Endothelial cell of hepatic sinusoid (primary cell): ENCODE results near the gene TMEM242.
"Not testable (repeated sequence)": the region's sequence is repeated elsewhere in the genome, so short reads cannot be mapped to it uniquely, and the experiment has no call there.

Experiments used
- in situ Hi-C: cut with HindIII; loops from 2 replicates; pipeline ENCODE4 v1.10.0; 2017; ENCODE audit warnings: low sequenced_read_pairs

TMEM242 gene

DNA sequence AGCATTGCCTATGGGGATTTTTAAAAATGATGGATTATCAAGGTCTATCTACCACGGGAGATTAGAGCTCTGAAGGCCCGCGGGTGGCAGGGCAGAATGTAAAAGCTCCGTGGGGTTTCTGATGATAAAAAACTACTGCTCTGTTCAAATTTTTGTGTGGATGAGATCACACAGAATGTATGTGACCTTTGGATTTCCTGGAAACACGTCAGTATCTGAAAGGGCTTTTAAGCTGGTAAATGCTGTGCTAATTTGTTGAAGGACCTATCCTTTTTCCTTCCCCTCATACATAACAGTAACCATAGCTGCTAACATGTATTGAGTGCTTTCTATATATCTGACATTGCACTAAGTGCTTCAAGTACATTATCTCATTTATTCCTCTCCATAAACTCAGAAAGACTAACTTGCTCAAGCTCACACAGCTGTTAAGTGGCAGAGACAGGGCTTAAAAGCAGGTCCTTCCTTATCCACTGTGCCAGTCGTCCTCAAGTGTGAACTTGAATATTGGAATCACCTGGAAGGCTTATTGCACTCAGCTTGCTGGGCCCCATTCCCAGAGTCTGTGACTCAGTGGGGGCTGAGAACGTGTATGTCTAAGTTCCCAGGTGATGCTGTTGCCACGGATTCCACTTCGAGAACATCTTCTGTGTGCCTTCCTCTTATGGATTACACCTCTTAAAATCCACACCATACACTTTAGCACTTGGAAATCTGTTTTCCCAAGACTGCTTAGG is 1.9 kb upstream of the TMEM242 start:
- in situ Hi-C loops: no loop called here

DNA sequence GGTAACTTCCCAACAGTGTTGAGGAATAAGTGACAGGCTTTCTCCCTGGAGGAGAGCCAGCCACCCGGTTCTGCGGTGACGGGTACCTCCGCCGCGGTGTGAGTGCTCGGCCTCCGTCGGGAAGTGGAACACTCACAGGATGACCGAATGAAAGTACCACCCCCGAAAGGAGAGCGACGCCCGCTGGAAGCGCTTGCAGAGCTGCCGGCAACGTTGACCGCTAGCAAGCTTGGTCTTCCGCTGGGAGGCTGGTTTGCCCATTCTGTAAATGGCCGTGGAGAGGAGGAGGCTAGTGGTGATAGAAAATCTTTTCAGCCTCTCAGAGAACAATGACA is 614 bp upstream of the TMEM242 start:
- in situ Hi-C loops: no loop called here

DNA sequence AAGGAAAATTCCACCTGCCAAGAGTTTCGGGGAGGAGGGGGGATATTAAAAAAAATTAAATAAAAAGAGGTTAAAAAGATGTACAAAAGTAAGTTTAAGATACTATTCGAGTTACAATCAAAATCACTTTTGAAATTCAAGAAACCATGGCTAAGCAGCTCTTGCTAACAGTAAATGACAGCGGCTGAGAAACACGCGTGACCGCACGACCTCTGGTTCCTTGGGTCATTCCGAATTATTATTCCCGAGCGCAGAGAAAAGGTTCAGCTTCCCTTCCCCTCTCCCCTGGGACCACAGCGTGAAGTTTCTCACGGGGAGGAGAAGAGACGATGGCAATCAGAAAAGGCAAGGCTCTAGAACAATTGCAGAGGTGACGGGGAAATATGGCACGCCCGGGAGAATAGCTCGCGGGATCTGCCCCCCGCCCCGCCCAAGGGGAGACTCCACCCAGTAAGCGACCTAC is 496 bp downstream of the TMEM242 start:
- in situ Hi-C loops: no loop called here

DNA sequence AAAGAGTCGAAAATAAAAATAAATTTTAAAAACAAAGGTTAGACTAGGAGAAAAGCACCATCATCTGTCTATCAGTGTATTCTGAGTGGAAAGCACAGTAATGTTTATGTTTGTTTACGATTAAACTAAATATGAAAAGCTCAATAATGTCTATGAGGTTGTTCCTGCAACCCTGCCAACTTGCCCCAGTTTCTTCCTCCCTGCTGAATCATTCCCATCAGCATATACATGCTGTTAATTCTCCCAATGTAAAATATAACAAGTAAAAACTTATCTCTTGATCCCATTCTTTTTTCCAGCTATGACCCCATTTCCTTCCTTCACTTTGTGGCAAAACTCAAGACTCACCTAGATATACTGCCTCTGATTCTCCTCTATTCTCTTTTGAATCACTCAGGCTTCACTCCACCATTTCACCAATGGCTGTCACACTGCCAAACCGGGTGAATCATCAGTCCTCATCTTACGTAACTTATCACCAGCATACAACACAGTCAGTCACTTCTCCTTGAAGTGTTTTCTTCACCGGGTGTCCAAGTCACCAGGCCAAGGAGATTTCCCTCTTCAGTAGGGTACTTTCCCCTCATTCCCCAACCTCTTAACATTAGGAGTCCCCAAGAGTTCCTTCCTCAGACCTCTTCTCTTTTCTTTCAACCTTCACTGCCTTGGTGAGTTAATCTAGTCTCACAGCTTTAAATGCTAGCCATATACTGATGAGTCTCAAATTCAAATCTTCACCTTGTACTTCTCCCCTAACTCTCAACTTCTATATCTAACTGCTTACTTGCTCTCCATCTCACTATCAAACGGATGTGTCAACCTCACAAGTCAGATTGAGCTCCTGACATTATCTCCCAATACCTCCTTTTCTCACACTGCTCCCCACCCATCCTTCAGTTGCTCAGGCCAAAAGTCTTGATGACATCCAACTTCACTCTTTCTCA is 6.2 kb downstream of the TMEM242 start:
- in situ Hi-C loops: no loop called here

DNA sequence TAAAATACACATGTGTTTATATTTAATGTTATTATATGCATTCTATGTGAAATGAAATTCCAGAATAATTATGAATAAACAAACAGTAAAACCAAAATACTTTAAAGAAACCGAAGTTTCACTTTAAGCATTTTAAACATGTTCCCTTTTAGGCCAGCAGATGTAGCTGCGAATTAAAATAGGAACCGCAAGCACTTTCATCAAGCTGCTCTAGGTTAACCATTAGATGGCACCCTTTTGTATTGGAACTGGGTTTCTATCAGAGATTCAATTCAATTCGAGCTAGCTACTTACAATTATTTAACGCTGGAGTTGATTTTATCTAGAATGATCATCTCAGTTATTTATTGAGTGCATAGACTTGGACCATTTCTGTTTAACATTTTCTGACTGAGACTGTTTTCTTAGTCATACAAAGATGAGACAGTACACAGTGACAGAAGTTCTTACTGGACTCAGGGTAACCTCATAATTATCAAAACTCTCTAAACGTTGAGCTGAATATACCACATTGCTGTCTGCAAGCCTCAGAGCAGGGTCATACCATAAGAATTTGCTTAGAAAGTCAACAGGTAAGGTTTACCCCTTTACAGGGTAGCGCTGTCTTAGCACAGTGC is 8.5 kb downstream of the TMEM242 start:
- in situ Hi-C loops: no loop called here

DNA sequence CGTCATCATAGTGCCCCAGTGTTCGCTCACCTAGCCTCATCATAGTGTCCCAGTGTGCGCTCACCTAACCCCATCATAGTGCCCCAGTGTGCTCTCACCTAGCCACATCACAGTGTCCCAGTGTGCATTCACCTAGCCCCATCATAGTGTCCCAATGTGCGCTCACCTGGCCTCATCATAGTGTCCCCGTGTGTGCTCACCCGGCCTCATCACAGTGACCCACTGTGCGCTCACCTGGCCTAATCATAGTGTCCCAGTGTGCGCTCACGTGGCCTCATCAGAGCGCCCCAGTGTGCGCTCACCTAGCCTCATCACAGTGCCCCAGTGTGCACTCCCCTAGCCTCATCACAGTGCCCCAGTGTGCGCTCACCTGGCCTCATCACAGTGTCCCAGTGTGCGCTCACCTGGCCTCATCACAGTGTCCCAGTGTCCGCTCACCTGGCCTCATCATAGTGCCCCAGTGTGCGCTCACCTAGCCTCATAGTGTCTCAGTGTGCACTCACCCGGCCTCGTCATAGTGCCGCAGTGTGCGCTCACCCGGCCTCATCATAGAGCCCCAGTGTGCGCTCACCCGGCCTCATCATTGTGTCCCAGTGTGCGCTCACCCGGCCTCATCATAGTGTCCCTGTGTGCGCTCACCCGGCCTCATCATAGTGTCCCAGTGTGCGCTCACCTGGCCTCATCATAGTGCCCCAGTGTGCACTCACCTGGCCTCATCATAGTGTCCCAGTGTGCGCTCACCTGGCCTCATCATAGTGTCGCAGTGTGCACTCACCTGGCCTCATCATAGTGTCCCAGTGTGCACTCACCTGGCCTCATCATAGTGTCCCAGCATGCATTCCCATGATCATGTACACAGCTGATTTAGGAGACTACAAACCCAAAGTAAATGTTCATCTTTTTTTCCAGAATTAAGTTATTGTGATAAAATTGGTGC is 9.5 kb downstream of the TMEM242 start:
- in situ Hi-C loops: no loop called here

DNA sequence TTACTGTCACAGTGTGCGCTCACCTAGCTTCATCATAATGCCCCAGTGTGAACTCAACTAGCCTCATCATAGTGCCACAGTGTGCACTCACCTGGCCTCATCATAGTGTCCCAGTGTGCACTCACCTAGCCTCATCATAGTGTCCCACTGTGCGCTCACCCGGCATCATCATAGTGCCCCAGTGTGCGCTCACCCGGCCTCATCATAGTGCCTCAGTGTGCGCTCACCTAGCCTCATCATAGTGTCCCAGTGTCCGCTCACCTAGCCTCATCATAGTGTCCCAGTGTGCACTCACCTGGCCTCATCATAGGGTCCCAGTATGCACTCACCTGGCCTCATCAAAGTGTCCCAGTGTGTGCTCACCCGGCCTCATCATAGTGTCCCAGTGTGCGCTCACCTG is 10.6 kb downstream of the TMEM242 start:
- in situ Hi-C loops: no loop called here

DNA sequence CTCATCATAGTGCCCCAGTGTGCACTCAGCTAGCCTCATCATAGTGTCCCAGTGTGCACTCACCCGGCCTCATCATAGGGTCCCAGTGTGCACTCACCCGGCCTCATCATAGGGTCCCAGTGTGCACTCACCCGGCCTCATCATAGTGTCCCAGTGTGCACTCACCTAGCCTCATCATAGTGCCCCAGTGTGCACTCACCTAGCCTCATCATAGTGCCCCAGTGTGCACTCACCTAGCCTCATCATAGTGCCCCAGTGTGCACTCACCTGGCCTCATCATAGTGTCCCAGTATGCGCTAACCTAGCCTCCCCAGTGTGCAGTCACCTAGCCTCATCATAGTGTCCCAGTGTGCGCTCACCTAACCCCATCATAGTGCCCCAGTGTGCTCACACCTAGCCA is 12.6 kb downstream of the TMEM242 start:
- in situ Hi-C loops: not testable (repeated sequence)

DNA sequence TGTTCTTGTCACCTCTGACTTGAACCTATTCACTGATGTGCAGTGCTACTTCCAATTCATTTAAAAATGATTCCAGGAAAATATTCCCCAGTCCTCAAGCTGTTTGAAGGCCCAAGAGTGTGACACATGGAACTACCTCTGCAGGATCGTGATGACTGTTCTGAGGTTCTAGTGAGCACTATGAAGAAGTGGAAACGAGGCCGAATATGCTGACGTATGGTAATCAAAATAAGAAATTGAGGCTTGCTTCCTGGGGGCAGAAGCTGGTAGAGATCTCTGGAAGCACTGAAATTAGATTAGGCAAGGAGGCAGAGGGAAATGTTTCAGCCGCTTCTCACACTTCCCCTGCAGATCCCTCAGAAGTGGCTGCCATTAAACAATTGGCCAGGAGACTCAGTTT is 15.7 kb downstream of the TMEM242 start:
- in situ Hi-C loops: no loop called here

DNA sequence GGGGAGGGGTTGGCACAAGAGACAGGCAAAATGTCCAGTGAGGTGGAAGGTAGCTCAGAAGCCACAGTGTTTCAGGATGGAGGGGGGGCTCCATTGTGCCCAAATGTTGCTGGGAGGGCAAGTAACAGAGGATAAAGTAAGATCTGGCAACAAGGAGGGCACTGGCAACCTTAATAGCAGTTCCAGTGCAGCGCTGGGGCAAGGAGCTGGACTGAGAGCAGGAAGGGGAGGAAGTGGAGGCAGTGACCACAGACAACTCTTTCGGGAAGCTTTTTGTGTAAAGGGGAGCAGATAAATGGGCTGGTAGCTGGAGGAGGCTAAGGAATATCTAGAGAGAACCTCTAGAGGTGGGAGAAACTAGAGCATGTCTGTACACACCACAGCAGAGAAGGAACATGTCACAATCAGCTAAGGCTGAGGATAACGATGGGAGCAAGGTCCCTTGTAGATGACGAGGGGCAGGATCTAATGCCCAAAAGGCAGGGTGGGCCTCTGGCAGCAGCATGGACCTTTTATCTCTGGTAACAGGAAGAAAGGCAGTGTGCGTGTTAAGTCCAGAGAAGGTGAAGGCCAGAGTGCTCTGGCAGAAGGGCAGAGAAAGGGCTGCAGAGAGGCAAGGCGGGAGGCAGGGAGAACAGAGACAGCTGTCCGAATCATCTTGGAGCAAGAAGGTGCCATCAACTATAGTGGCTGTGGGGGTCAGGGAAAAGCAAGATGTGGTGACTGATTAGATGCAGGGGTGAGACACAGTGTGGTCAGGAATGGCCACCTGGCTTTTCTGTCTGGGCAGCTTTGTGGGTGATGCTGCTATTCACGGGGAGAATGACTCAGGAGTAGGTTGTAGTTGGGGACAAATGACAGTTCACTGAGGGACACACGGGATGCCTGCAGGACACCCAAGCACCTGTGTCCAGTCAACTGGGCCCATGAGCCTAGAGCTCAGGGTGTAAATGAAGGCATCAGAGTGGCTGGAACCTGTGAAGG is 17.4 kb downstream of the TMEM242 start:
- in situ Hi-C loops: no loop called here

DNA sequence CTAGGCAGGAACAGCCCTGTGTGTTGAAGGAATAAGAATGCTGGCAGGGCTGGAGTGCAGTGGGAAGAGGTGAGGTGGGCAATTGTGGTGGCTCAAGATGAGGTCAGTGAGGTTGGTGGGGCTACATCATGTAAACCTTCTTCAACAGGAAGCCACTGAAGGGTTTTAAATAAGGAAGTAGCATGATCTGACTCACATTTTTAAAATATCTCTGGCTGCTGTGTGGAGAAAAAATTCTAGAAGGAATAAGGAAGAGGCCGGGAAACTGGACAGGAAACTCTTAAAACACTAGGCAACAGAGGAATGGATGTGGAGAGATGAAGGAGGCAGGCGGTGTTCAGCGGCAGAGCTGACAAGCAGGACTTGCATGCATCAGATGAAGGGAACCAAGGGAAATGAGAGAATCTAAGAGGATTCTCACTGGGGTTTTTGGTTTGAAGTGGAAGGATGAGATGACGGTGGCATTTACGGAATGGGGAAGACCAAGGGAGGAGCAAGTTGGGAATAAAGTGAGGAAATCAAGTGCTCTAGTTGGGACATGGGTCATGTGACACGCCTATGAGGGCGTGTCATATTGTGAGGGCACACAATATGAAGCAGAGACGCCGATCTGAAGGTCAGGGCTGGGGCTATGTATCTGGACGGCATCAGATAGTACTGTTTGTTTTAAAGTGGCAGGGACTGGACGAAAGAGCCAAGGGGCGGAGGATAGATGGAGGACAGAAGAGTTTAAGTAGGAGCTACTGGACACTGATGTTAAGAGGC is 18.2 kb downstream of the TMEM242 start:
- in situ Hi-C loops: no loop called here

DNA sequence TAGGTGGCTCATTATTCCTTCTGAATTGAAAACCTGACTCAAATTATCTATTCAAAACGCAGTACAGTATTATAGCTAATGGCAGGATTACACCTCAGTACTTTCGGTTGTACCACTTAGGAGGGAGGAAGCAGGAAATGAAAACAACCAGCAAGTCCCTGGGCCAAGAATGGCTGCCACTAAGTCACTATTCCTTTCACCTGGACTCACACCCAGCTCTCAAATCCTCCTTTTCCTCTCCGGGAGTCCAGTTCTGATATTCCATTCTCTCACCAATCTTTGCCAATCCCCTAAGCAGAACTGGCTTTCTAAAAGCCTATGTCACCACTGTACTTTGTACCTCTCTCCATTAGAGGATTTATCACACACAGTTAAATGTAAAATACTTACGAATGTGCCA is 20.6 kb downstream of the TMEM242 start:
- in situ Hi-C loops: no loop called here

DNA sequence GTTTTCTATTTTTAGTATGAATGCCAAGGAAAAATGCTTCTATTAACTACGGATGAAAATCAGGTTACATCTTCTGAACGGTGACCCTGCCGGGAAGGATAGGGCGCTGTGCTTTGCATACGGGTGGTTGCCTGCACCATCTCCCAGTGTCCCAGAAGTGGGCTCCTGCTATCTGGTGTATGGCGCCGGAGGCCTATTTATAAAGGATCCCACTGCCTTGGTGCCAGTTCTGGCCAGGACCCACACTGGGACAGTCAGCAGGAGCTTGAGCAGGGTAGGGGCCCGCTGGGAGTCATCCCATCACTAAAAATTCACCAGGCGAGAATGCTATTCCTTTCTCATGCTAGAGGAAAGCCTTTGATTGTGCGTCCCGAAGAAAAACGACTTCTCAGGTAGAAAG is 22.9 kb downstream of the TMEM242 start:
- in situ Hi-C loops: no loop called here

DNA sequence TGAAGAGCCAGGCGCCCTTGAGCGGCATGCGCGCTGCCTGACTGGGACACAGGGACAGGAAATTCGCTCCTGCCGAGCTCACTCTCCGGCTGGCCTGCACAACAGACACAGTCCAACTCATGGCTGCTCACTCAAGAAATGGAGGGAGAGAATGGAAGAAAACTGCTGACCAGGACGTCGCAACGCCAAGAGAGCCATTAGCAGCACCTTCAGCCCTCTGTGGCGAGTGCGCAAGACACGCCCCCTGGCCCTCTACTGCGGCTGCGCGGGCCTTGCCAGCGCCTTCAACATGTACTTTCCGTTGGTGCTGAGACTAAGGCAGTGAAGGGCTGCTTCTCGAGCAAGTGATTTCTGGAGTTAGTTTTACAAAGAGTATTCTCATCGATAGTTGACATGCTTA is 23.3 kb downstream of the TMEM242 start:
- in situ Hi-C loops: no loop called here

DNA sequence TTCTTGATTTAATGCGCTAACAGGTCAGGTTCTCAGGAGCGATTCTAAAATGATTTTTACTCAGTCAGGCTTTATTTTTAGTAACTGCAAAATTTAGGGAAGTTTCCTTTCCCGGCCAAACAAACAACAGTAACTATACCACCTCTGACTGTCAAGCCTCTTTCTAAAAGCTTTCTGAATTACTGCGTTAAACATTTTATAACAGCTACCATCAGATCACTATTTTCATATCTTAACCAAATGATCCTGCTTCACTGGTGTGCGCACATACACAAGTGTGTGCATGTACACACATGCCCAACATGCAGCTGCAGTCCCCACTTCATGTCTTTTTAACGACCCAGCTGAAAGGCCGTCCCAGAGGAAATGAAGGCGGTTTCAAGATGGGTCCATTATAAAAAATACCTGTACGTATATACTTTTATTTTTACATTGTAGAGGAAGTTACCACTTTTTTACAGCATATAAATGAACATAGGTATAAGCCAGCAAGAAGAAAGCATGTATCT is 25.0 kb downstream of the TMEM242 start:
- in situ Hi-C loops: no loop called here

DNA sequence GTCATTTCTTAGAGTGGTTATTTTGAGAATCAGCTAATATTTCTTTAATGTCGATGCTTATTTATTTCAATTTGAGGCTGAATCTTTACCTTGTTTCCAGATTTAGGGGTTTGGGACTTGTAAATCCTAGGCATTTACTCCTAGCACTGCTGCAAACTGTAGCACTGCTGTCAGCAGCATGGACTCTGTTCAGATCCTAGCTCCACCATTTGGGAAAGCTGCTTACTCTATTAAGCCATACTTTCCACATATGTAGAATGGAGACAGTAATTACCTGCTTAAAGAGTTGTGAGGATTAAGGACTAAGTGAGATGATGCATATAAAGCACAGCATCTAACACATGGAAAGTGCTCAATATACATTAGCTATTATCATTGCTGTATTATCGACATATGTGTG is 28.7 kb downstream of the TMEM242 start:
- in situ Hi-C loops: no loop called here

DNA sequence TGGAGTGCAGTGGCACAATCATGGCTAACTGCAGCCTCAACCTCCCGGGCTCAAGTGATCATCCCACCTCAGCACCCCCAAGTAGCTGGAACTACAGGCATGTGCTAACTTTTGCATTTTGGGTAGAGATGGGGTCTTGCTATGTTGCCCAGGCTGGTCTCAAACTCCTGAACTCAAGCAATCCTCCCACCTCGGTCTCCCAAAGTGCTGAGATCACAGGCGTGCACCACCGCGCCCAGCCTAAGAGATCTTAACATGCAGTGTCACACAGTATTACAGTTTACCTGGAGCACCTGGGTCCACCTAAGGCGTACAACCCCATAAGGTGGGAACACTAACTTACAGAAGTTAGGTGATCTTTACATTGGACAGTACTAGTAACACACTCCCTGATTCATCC is 29.5 kb downstream of the TMEM242 start:
- in situ Hi-C loops: no loop called here

DNA sequence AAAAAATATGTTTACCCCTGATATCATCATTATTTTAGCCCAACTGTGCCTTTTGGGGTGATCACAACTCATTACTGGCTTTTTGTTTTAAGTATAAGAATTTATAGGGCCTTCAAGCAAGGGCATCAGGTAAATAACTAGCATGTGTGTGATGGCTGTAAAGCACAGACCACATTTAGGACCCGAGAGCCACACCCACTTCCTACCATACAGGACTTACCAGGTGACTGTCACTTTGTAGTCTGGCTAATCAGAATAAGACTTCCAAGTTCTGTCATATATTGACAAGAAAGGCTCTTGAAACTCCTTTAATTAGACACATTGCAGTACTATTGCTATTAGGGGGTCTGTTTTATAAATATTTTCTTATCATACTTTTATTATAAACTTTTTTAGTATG is 31.1 kb downstream of the TMEM242 start:
- in situ Hi-C loops: no loop called here

DNA sequence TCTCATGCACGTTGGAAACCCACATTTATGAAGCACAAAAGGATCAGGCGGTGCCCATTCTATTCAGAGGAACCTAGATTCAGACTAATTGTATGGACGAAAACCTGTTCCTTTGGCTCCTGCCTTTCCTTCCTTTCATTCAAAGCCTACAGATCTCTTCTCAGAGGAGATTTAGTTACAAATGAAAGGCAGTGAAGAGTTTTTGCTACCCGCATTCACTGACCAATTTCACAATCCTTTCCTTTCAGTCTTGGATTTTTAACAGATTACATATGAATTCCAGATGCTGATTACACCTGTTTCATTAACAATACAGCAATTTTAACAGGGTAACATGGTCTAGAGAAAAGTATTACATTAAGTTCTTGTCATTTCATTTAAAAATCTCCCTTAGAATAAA is 32.0 kb downstream of the TMEM242 start:
- in situ Hi-C loops: no loop called here
